Coronary artery (tissue), 2 donors: Measurements from ENCODE around the gene IL17RD.
A peak's percentile ranks its signal among the peaks of the same experiment; 100 is the strongest.

Source experiments
- DNase-seq: peaks from one replicate; pipeline ENCODE4 v3.0.0-alpha.2; 2017; ENCODE audit warnings: low spot score
- H3K27ac ChIP-seq, 2 donors: fragments of 200-600 bp; sonication (generic); one replicate each; pipeline ENCODE4 v1.5.1; 2016 to 2019
- H3K4me3 ChIP-seq: fragments of 200-600 bp; sonication (generic); 2 replicates; pipeline ENCODE4 v1.5.1; 2016; ENCODE audit warnings: mild to moderate bottlenecking, moderate library complexity
- CTCF ChIP-seq: fragments of 200-600 bp; sonication (generic); IDR thresholded peaks from one replicate; pipeline ENCODE4 v1.5.1; 2019; ENCODE audit warnings: antibody characterized with exemption

IL17RD gene

GRCh38 chr3:57109437-57110199, 55.5 kb downstream of the IL17RD start:
- no peak for DNase-seq
- H3K27ac ChIP-seq = no peak overlapping the region
- H3K4me3 ChIP-seq = no peak overlapping the region
- no peak for TF ChIP-seq CTCF

GRCh38 chr3:57108684-57109083, 56.5 kb downstream of the IL17RD start:
- DNase-seq = no peak
- Histone ChIP-seq H3K4me3 (no peak overlapping the region), H3K27ac (no peak overlapping the region)
- TF ChIP-seq CTCF = no peak

- TF ChIP-seq CTCF = no peak
- DNase-seq = no peak
- Histone ChIP-seq H3K27ac (no peak overlapping the region), H3K4me3 (no peak overlapping the region)
Measured at GRCh38 chr3:57105585-57105984, 59.6 kb downstream of the IL17RD start.

GRCh38 chr3:57100046-57100695, 65.0 kb downstream of the IL17RD start:
- DNase-seq = no peak
- Histone ChIP-seq H3K27ac (no peak overlapping the region), H3K4me3 (no peak overlapping the region)
- peak; percentile 71 for TF ChIP-seq CTCF

GRCh38 chr3:57098418-57099310, 66.5 kb downstream of the IL17RD start:
- no peak for DNase-seq
- Histone ChIP-seq H3K4me3 (no peak overlapping the region), H3K27ac (no peak overlapping the region)
- TF ChIP-seq CTCF = no peak

GRCh38 chr3:57097536-57097935, 67.6 kb downstream of the IL17RD start:
- H3K4me3 ChIP-seq = no peak overlapping the region
- no peak for TF ChIP-seq CTCF
- DNase-seq = no peak
- H3K27ac ChIP-seq = no peak overlapping the region
